Endothelial cell of umbilical vein (primary cell): ENCODE results near the gene STXBP5. TPM values are rescaled to one million over a fixed set of nuclear protein-coding genes. Genes with fewer than 3 reads are reported as not detected.

Experiments used
- BruUV-seq: library from RNA; stranded (reverse); fragments of 400-500 nt; replicated peaks from 2 replicates; lab custom pipeline; 2021; lab: Mats Ljungman, UMichigan
- CTCF ChIA-PET: fragments of 300-600, 350-600 bp; sonication (Branson Sonifier 250); formaldehyde crosslinking; loops from one replicate; lab custom pipeline; 2021; ENCODE audit warnings: antibody characterized with exemption, inconsistent platforms; lab: Charles Lee
- POLR2A ChIA-PET: fragments of 300-600, 350-600 bp; sonication (Branson Sonifier 250); formaldehyde crosslinking; loops from one replicate; lab custom pipeline; 2021; ENCODE audit warnings: antibody characterized with exemption, inconsistent platforms; lab: Charles Lee
- DNase-seq: peaks from one replicate; pipeline ENCODE4 v3.0.0-alpha.2; 2011; ENCODE audit warnings: low read depth, low spot score
- FAIRE-seq: peaks from 2 replicates; lab custom pipeline; 2011; peaks lifted over from hg19 to GRCh38; lab: Jason Lieb, UNC
- H2AFZ ChIP-seq: 2 replicates; pipeline ENCODE4 v1.6.0; 2012; ENCODE audit warnings: low read depth, low read length, control low read depth, inconsistent platforms
- H3K27ac ChIP-seq: 2 replicates; pipeline ENCODE4 v1.5.1; 2011; ENCODE audit warnings: low read depth, mild to moderate bottlenecking, control low read depth, low read length, moderate library complexity; ENCODE audit not compliant: insufficient read depth
- H3K27me3 ChIP-seq, 2 experiments: 2 replicates each; pipeline versions ENCODE4 v1.6.0 to v1.6.1; 2011; ENCODE audit warnings: low read length in 2 of 2, mixed read lengths in 1 of 2; ENCODE audit not compliant: control insufficient read depth in 2 of 2, insufficient read depth in 2 of 2
- H3K36me3 ChIP-seq, 2 experiments: 2 replicates in 1 of 2; 3 replicates in 1 of 2; pipeline ENCODE4 v1.5.1; 2011; ENCODE audit warnings: low read length in 2 of 2, mild to moderate bottlenecking in 1 of 2, moderate library complexity in 1 of 2; ENCODE audit not compliant: control insufficient read depth in 2 of 2, insufficient read depth in 2 of 2; ENCODE audit errors: extremely low read depth in 1 of 2
- H3K4me1 ChIP-seq: 3 replicates; pipeline ENCODE4 v1.5.1; 2011; ENCODE audit warnings: mild to moderate bottlenecking, low read length; ENCODE audit not compliant: control insufficient read depth, insufficient read depth; ENCODE audit errors: extremely low read depth
- H3K4me2 ChIP-seq: 2 replicates; pipeline ENCODE4 v1.6.1; 2011; ENCODE audit warnings: low read length, control low read depth, mixed read lengths; ENCODE audit not compliant: insufficient read depth
- H3K4me3 ChIP-seq, 3 experiments: fragments of 200-600 bp in 1 of 3; sonication (generic), shearing (Covaris generic) in 1 of 3; replicated peaks in 1 of 3; 2 replicates each; pipeline ENCODE4 v1.5.1; 2011 to 2016; ENCODE audit warnings: control low read depth in 3 of 3, low read length in 3 of 3, mild to moderate bottlenecking in 2 of 3, inconsistent platforms in 1 of 3, low read depth in 1 of 3, moderate library complexity in 1 of 3; ENCODE audit not compliant: insufficient read depth in 1 of 3
- H3K79me2 ChIP-seq: 2 replicates; pipeline ENCODE4 v1.6.0; 2012; ENCODE audit warnings: low read length, inconsistent platforms; ENCODE audit not compliant: control insufficient read depth, insufficient read depth
- H3K9ac ChIP-seq: replicated peaks from 2 replicates; pipeline ENCODE3; 2011; ENCODE audit warnings: low read length, control low read depth; ENCODE audit not compliant: insufficient read depth; ENCODE audit errors: extremely low read depth
- H3K9me1 ChIP-seq: replicated peaks from 3 replicates; pipeline ENCODE4 v1.6.0; 2011; ENCODE audit warnings: mild to moderate bottlenecking, low read length; ENCODE audit not compliant: control insufficient read depth, insufficient read depth; ENCODE audit errors: extremely low read depth
- H3K9me3 ChIP-seq: replicated peaks from 2 replicates; pipeline ENCODE4 v1.5.1; 2012; ENCODE audit warnings: low read length, inconsistent platforms; ENCODE audit not compliant: control insufficient read depth, insufficient read depth
- H4K20me1 ChIP-seq: replicated peaks from 2 replicates; pipeline ENCODE3; 2011; ENCODE audit warnings: mild to moderate bottlenecking, low read length; ENCODE audit not compliant: control insufficient read depth, insufficient read depth; ENCODE audit errors: extremely low read depth
- EZH2 ChIP-seq: IDR thresholded peaks from 2 replicates; pipeline ENCODE4 v1.6.1; 2012; ENCODE audit warnings: borderline replicate concordance, low read depth, mild to moderate bottlenecking, moderate library complexity, low read length, inconsistent platforms; ENCODE audit not compliant: severe bottlenecking
- FOS ChIP-seq: IDR thresholded peaks from 2 replicates; pipeline ENCODE4 v1.6.1; 2011; ENCODE audit warnings: mild to moderate bottlenecking, low read length, moderate library complexity, borderline replicate concordance; ENCODE audit not compliant: insufficient read depth
- GATA2 ChIP-seq: IDR thresholded peaks from 2 replicates; pipeline ENCODE4 v1.7.0; 2011; ENCODE audit warnings: low read depth, mild to moderate bottlenecking, moderate library complexity, mixed read lengths, low read length; ENCODE audit not compliant: insufficient read length, insufficient read depth
- JUN ChIP-seq: IDR thresholded peaks from 2 replicates; pipeline ENCODE4 v1.6.1; 2011; ENCODE audit warnings: borderline replicate concordance, low read depth; ENCODE audit not compliant: insufficient read length, insufficient read depth
- MYC ChIP-seq: IDR thresholded peaks from one replicate; pipeline ENCODE4 v1.6.1; 2011; ENCODE audit warnings: mild to moderate bottlenecking, low read depth, low read length
- POLR2A ChIP-seq: IDR thresholded peaks from 2 replicates; pipeline ENCODE4 v1.6.1; 2012; ENCODE audit warnings: low read depth, mild to moderate bottlenecking, control low read depth, low read length
- POLR2AphosphoS5 ChIP-seq: IDR thresholded peaks from 2 replicates; pipeline ENCODE4 v1.6.1; 2012; ENCODE audit warnings: low read depth, mild to moderate bottlenecking, control low read depth, low read length, moderate library complexity; ENCODE audit not compliant: insufficient read depth
- dilution Hi-C: fragments of 300-500 bp; cut with MboI; formaldehyde crosslinking; loops from one replicate; pipeline ENCODE4 v1.15.0; 2019; ENCODE audit warnings: low sequenced_read_pairs; ENCODE audit not compliant: extremely low pct_ligation_motif_present
- intact Hi-C: fragments of 100-400 bp; cut with micrococcal nuclease; formaldehyde crosslinking; loops from one replicate; pipeline ENCODE4 v1.10.0; 2022
- polyA plus RNA-seq, 4 experiments: library from polyadenylated mRNA; depleted of rRNA in 3 of 4; stranded (reverse) in 3 of 4; unstranded in 1 of 4; fragments of >200 nt; gene quantifications; 2 replicates each; pipeline versions ENCODE4 v1.2.1 to v1.2.3, GENCODE V29; 2011 to 2012; ENCODE audit warnings: missing spikeins in 1 of 4
- total RNA-seq: library from RNA; stranded (reverse); gene quantifications from 2 replicates; pipeline ENCODE4 v1.2.3, GENCODE V29; 2021
- TF ChIP-seq, protein P1 (sequence below): IDR thresholded peaks from 2 replicates; pipeline ENCODE4 v1.6.1; 2011; ENCODE audit not compliant: insufficient read depth, insufficient read length
- TF ChIP-seq, protein P2 (sequence below), 2 donors: IDR thresholded peaks; 1 replicate in 1 of 2; 2 replicates in 1 of 2; pipeline ENCODE4 v1.5.1; 2011; ENCODE audit warnings: low read length in 2 of 2, mild to moderate bottlenecking in 2 of 2, moderate library complexity in 2 of 2, control low read depth in 1 of 2, inconsistent platforms in 1 of 2, low read depth in 1 of 2; ENCODE audit not compliant: insufficient read depth in 1 of 2; ENCODE audit errors: extremely low read depth in 1 of 2

STXBP5 gene
- total and polyA plus RNA-seq, 2 donors (not counting 3 experiments of a cell fraction or from before 2014, with no cell fraction given): 7.1 to 21.8 TPM

- intact Hi-C loops (no loop called here), dilution Hi-C loops (no loop called here)
- no peak for DNase-seq
- no TSS peak for BruUV-seq
- Histone ChIP-seq H3K9ac (no peak overlapping the region), H3K4me2 (no peak overlapping the region), H3K27ac (no peak overlapping the region), H2AFZ (no peak overlapping the region), H3K36me3 (peaks cover 0 to 5% of the 10 kb centered on the region in 2 experiments), H3K27me3 (no peaks in the 10 kb centered on the region), H4K20me1 (no peaks in the 10 kb centered on the region), H3K4me3 (no peak overlapping the region), H3K9me1 (no peaks in the 10 kb centered on the region), H3K9me3 (no peaks in the 10 kb centered on the region), H3K4me1 (no peaks in the 10 kb centered on the region), H3K79me2 (no peaks in the 10 kb centered on the region)
- ChIA-PET CTCF (no interaction called here), POLR2A (no interaction called here)
- TF ChIP-seq POLR2AphosphoS5: no peak
- no peak for TF ChIP-seq MYC
- TF ChIP-seq, protein P1, sequence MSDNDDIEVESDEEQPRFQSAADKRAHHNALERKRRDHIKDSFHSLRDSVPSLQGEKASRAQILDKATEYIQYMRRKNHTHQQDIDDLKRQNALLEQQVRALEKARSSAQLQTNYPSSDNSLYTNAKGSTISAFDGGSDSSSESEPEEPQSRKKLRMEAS: no peak
- no peak for TF ChIP-seq GATA2
- TF ChIP-seq, protein P2, sequence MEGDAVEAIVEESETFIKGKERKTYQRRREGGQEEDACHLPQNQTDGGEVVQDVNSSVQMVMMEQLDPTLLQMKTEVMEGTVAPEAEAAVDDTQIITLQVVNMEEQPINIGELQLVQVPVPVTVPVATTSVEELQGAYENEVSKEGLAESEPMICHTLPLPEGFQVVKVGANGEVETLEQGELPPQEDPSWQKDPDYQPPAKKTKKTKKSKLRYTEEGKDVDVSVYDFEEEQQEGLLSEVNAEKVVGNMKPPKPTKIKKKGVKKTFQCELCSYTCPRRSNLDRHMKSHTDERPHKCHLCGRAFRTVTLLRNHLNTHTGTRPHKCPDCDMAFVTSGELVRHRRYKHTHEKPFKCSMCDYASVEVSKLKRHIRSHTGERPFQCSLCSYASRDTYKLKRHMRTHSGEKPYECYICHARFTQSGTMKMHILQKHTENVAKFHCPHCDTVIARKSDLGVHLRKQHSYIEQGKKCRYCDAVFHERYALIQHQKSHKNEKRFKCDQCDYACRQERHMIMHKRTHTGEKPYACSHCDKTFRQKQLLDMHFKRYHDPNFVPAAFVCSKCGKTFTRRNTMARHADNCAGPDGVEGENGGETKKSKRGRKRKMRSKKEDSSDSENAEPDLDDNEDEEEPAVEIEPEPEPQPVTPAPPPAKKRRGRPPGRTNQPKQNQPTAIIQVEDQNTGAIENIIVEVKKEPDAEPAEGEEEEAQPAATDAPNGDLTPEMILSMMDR (IDR thresholded peaks at IDR 0.05; ENCODE audit: extremely low read depth in 1 of 2, insufficient read depth in 1 of 2, low read depth in 1 of 2, low read length in 2 of 2): no peak
- no peak for TF ChIP-seq EZH2
- no peak for TF ChIP-seq FOS
- TF ChIP-seq JUN: no peak
- TF ChIP-seq POLR2A: no peak
- no peak for FAIRE-seq
These were observed 117.0 kb downstream of the STXBP5 start for GRCh38 chr6:147321260-147321659.
